Tibial artery (tissue), 4 donors: ENCODE measurements around the gene STUB1.

Experiments used
- DNase-seq, 2 donors: peaks; one replicate each; pipeline ENCODE4 v3.0.0-alpha.2; 2019
- H3K27ac ChIP-seq, 2 donors: fragments of 200-600 bp; sonication (generic) in 1 of 2; 1 replicate in 1 of 2; 2 replicates in 1 of 2; pipeline ENCODE4 v1.5.1; 2018 to 2019; ENCODE audit warnings: mild to moderate bottlenecking in 1 of 2
- H3K27me3 ChIP-seq, 2 donors: fragments of 200-600 bp; sonication (generic) in 1 of 2; one replicate each; pipeline versions ENCODE4 v1.5.1 to v1.6.0; 2016 to 2019
- H3K36me3 ChIP-seq, 3 donors: fragments of 200-600 bp; sonication (generic) in 2 of 3; one replicate each; pipeline ENCODE4 v1.5.1; 2016 to 2019; ENCODE audit warnings: mild to moderate bottlenecking in 2 of 3
- H3K4me1 ChIP-seq, 4 donors: fragments of 200-600 bp; sonication (generic) in 2 of 4; 1 replicate in 3 of 4; 2 replicates in 1 of 4; pipeline ENCODE4 v1.5.1; 2016 to 2019
- H3K4me3 ChIP-seq, 2 donors: fragments of 200-600 bp; sonication (generic) in 1 of 2; 1 replicate in 1 of 2; 2 replicates in 1 of 2; pipeline ENCODE4 v1.5.1; 2018 to 2019; ENCODE audit warnings: mild to moderate bottlenecking in 2 of 2
- H3K9me3 ChIP-seq, 3 donors: fragments of 200-600 bp; sonication (generic) in 1 of 3; one replicate each; pipeline ENCODE4 v1.5.1; 2016 to 2019
- intact Hi-C: fragments of 100-400 bp; cut with DNase I; formaldehyde crosslinking; loops from one replicate; pipeline ENCODE4 v1.15.0; 2023; ENCODE audit warnings: low total_unique reads
- TF ChIP-seq, protein P1 (sequence below), 2 experiments: fragments of 200-600 bp in 1 of 2; fragments of 450-650 bp in 1 of 2; IDR thresholded peaks; one replicate each; pipeline ENCODE4 v1.5.1; 2017 to 2019; ENCODE audit warnings: antibody characterized with exemption in 2 of 2, mild to moderate bottlenecking in 1 of 2, moderate library complexity in 1 of 2

The STUB1 gene

DNA sequence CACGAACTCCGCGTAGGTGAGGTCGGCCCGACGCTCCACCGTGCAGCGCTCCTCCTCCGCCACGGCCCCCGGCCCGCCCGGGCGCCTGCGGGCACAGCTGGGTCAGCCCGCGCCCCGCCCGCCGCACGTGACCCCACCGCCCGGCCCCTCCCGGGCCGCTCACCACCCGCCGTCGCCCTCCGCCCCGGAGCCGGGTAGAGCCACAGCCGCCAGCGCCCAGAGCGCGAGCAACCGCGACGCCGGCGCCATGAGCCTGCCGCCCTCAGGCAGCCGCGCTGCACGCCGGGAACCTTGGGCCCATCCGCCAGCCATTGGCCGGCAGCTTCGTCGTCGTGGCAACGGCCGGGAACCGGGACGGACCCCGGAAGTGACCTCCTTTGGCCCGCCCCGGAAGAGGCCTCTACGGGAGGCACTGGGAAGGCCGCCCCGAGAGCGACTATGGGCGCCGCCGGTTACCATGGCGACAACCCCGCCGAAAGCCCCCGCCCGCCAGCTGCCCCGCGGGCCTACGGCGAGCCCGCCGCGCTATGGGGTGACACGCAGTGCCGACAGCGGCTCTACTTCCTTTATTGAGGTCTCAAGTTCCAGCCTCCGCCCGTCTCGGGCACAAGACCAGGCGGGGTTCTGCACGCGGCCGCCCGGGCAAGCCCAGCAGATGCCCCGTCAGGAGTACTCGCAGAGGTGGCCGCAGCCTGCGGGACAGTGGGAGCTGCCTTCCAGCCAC lies 4.0 kb downstream of the STUB1 start, which contains the start of gene JMJD8:
Gene JMJD8 (minus strand): TSS at position 264 of the 724 bp plus-strand sequence. CDS start 15 bp downstream, at position 249.
- intact Hi-C loops, result no loop called here
- Histone ChIP-seq H3K4me1 (peaks cover 3 to 71% (median 56%) of the 10 kb centered on the region in 4 donors), H3K27ac (peak within 1 kb of the TSS; percentile 67 to 86), H3K36me3 (peaks cover 18 to 50% (median 24%) of the 10 kb centered on the region in 3 donors), H3K9me3 (no peaks in the 10 kb centered on the region), H3K27me3 (no peaks in the 10 kb centered on the region), H3K4me3 (peak within 1 kb of the TSS; percentile 59 to 60)
- peak; percentile 95 to 98 for DNase-seq
- TF ChIP-seq, protein P1, sequence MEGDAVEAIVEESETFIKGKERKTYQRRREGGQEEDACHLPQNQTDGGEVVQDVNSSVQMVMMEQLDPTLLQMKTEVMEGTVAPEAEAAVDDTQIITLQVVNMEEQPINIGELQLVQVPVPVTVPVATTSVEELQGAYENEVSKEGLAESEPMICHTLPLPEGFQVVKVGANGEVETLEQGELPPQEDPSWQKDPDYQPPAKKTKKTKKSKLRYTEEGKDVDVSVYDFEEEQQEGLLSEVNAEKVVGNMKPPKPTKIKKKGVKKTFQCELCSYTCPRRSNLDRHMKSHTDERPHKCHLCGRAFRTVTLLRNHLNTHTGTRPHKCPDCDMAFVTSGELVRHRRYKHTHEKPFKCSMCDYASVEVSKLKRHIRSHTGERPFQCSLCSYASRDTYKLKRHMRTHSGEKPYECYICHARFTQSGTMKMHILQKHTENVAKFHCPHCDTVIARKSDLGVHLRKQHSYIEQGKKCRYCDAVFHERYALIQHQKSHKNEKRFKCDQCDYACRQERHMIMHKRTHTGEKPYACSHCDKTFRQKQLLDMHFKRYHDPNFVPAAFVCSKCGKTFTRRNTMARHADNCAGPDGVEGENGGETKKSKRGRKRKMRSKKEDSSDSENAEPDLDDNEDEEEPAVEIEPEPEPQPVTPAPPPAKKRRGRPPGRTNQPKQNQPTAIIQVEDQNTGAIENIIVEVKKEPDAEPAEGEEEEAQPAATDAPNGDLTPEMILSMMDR (IDR thresholded peaks at IDR 0.05), result no peak

DNA sequence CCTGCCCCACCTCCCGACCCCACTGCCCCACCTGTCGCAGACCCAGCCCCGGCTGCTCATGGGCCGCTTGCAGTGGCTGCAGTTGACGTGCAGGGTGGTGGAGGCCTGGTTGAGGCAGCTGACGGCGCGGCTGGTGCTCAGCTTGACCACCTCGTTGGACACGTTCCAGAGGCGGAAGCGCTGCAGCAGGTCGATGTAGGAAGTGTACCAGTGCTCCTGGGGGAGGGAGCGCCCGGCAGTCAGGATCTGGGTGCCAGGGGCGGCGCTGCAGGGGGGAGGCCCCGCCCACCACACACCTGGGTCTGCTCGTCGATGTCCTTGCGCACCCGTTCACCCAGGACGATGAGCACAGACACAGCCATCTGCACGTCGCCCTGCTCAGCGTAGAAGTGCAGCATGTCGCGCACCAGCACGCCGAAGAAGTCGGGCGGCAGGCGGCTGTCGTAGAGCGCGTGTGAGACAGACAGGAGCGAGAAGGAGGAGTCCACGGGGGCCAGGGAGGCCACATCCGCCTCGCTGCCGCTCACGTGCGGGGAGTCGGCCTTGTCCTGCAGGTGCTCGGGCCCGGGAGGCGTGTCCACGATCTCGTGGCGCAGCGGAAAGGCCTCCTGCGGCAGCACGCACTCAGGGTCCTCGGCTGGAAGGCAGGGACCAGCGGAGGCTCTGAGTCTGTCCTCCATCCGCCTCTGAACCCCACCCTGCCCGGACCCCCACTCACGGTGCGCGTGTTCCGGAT lies 4.9 kb downstream of the STUB1 start:
- Histone ChIP-seq H3K27me3 (no peaks in the 10 kb centered on the region), H3K4me1 (peaks cover 3 to 75% (median 62%) of the 10 kb centered on the region in 4 donors), H3K36me3 (peaks cover 18 to 50% (median 24%) of the 10 kb centered on the region in 3 donors), H3K9me3 (no peaks in the 10 kb centered on the region), H3K4me3 (peak overlapping the region; percentile 59 to 60), H3K27ac (peak overlapping the region in 1 of 2 donors; percentile 86)
- intact Hi-C loops, result no loop called here
- TF ChIP-seq, protein P1 (IDR thresholded peaks at IDR 0.05), result no peak
- no peak for DNase-seq

DNA sequence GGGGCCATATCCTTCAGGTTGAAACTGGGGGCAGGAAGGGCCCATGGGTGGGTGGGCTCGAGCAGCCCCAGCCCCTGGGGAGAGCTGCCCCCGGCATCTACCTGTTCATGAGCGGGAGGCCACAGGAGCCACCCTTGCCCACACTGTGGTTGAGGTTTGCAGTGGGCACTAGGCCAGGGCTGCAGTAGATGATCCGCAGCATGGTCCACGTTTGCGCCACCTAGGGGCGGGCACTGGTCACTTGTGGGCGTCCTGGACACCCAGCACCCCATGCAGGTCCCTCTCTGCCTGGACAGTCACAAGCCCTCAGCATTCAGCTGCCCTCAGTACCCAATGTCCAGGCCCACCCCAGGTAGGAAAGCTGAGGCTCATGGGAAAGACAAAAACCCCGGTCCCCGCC lies 5.8 kb downstream of the STUB1 start:
- Histone ChIP-seq H3K4me3 (no peak overlapping the region), H3K36me3 (peaks cover 18 to 50% (median 24%) of the 10 kb centered on the region in 3 donors), H3K27ac (no peak overlapping the region), H3K9me3 (no peaks in the 10 kb centered on the region), H3K4me1 (peaks cover 3 to 76% (median 64%) of the 10 kb centered on the region in 4 donors), H3K27me3 (no peaks in the 10 kb centered on the region)
- TF ChIP-seq, protein P1 (IDR thresholded peaks at IDR 0.05), result peak in 1 of 2 experiments; percentile 13
- no peak for DNase-seq
- intact Hi-C loops, result no loop called here

DNA sequence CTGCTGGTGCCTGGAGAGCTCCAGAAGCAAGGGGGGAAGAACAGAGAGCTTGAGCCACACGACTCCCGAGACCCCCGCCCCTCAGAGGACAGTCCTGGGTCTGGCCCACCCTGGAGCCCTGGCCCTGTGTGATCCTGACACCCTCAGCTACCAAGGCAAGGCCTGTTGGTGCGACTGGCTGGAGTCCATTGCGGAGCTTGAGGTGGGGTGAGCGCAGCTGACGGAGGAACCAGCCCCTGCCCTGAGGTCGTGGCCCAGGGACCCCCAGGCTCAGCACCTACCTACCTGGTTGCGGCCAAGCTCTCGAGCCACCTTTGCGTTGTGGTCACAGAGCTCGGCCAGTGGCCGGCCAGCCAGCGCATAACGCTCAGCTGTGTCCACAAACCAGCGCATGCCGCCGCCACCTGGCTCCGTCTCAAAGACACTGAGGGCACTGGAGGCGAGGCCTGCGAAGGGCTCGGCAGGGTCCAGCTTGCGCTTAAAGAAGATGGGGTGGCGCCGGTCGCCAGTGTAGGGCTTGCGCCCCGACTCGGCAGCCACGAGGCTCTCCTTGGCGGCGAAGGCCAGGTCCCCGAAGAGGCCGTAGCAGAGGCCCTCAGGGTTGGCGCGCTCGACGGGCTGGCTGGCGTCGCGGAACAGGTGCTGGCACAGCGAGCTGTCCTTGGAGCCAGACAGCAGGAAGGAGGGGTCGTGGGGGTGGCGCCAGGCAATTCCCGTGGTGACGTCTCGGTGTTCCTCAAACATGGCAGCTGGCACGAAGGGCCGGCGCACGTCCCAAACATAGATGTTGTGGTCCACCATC lies 6.5 kb downstream of the STUB1 start:
- TF ChIP-seq, protein P1 (IDR thresholded peaks at IDR 0.05), result no peak
- H3K4me1 ChIP-seq, result peaks cover 3 to 71% (median 57%) of the 10 kb centered on the region in 4 donors
- no peaks in the 10 kb centered on the region for H3K9me3 ChIP-seq
- peaks cover 15 to 45% (median 20%) of the 10 kb centered on the region in 3 donors for H3K36me3 ChIP-seq
- no peak overlapping the region for H3K27ac ChIP-seq
- no peak for DNase-seq
- no peak overlapping the region for H3K4me3 ChIP-seq
- intact Hi-C loops, result no loop called here
- peaks cover 0 to 2% of the 10 kb centered on the region in 2 donors for H3K27me3 ChIP-seq

DNA sequence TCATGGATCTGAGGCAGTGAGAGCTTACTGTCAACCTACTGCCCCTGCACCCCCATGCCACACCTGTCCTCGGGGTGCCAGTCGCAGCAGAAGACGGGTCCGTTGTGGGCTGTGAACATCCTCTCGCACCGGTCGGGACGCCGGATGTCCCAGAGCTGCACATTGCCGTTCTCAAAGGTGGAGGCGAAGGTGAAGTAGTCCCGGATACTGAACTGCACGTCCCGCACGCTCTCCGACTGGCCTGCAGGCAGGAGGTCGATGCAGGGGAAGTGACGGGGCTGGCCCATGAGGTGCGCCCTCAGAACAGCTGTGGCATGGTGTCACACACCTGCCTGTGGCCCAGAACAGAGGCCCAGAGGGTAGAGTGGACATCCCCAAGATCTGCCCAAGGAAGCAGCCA lies 7.3 kb downstream of the STUB1 start:
- Histone ChIP-seq H3K4me1 (peaks cover 3 to 63% (median 49%) of the 10 kb centered on the region in 4 donors), H3K27ac (no peak overlapping the region), H3K27me3 (peaks cover 0 to 11% of the 10 kb centered on the region in 2 donors), H3K4me3 (no peak overlapping the region), H3K36me3 (peaks cover 6 to 36% (median 12%) of the 10 kb centered on the region in 3 donors), H3K9me3 (no peaks in the 10 kb centered on the region)
- DNase-seq, result no peak
- intact Hi-C loops, result no loop called here
- TF ChIP-seq, protein P1 (IDR thresholded peaks at IDR 0.05), result no peak
